SJSA1 (cell line): ENCODE results near the gene EHD1. TPM values are rescaled to one million over a fixed set of nuclear protein-coding genes. Genes with fewer than 3 reads are reported as not detected.

Experiments used
- DNase-seq, 2 experiments: peaks; one replicate each; pipeline ENCODE4 v3.0.0-alpha.2; 2015 to 2020; ENCODE audit warnings: low spot score in 2 of 2, low read depth in 1 of 2
- H3K27ac ChIP-seq: fragments of 250-450 bp; sonication (Bioruptor Pico); 2 replicates; pipeline ENCODE4 v1.5.1; 2020; ENCODE audit warnings: mild to moderate bottlenecking, moderate library complexity
- H3K27me3 ChIP-seq: fragments of 250-450 bp; sonication (Bioruptor Pico); replicated peaks from 2 replicates; pipeline ENCODE4 v1.5.1; 2020; ENCODE audit warnings: mild to moderate bottlenecking, moderate library complexity
- H3K36me3 ChIP-seq: fragments of 250-450 bp; sonication (Bioruptor Pico); 2 replicates; pipeline ENCODE4 v1.5.1; 2020; ENCODE audit warnings: mild to moderate bottlenecking
- H3K4me1 ChIP-seq: fragments of 250-450 bp; sonication (Bioruptor Pico); replicated peaks from 2 replicates; pipeline ENCODE4 v1.6.1; 2021; ENCODE audit warnings: mild to moderate bottlenecking
- H3K4me3 ChIP-seq: fragments of 250-450 bp; sonication (Bioruptor Pico); 2 replicates; pipeline ENCODE4 v1.5.1; 2020; ENCODE audit warnings: mild to moderate bottlenecking
- H3K9me3 ChIP-seq: fragments of 250-450 bp; sonication (Bioruptor Pico); replicated peaks from 2 replicates; pipeline ENCODE4 v1.5.1; 2020; ENCODE audit warnings: mild to moderate bottlenecking
- total RNA-seq: library from RNA; depleted of rRNA; stranded (reverse); fragments of >200 nt; shearing (Covaris generic); gene quantifications from 2 replicates; pipeline ENCODE4 v1.2.3, GENCODE V29; 2014

The EHD1 gene
- total RNA-seq, 1 experiment from 2014 or later, result 85.7 TPM

GRCh38 chr11:64879244-64879900 lies 951 bp upstream of the EHD1 start:
- no peak for DNase-seq
- H3K4me3 ChIP-seq, result peak overlapping the region; percentile 75
- 0 out of 2 replicates have a peak overlapping the region, but pooled peaks have one; percentile 11 for H3K27ac ChIP-seq
- H3K27me3 ChIP-seq, result no peaks in the 10 kb centered on the region
- no peaks in the 10 kb centered on the region for H3K9me3 ChIP-seq
- H3K4me1 ChIP-seq, result peaks cover 29% of the 10 kb centered on the region
- H3K36me3 ChIP-seq, result peaks cover 30% of the 10 kb centered on the region

- H3K27me3 ChIP-seq, result no peaks in the 10 kb centered on the region
- H3K4me3 ChIP-seq, result peak overlapping the region; percentile 75
- no peaks in the 10 kb centered on the region for H3K9me3 ChIP-seq
- H3K4me1 ChIP-seq, result peaks cover 29% of the 10 kb centered on the region
- peaks cover 40% of the 10 kb centered on the region for H3K36me3 ChIP-seq
- no peak for DNase-seq
- no peak overlapping the region for H3K27ac ChIP-seq
Measured at GRCh38 chr11:64878223-64878493, 263 bp downstream of the EHD1 start.

GRCh38 chr11:64877390-64878222 lies 815 bp downstream of the EHD1 start:
- DNase-seq, result no peak
- Histone ChIP-seq H3K27ac (peak overlapping the region; percentile 12), H3K36me3 (peaks cover 46% of the 10 kb centered on the region), H3K27me3 (no peaks in the 10 kb centered on the region), H3K4me1 (peaks cover 29% of the 10 kb centered on the region), H3K9me3 (no peaks in the 10 kb centered on the region), H3K4me3 (peak overlapping the region; percentile 75)

- DNase-seq, result peak; percentile 86 to 93
- no peaks in the 10 kb centered on the region for H3K27me3 ChIP-seq
Measured at GRCh38 chr11:64876835-64877341, 1.5 kb downstream of the EHD1 start.

GRCh38 chr11:64876229-64876750 lies 2.1 kb downstream of the EHD1 start:
- no peak for DNase-seq
- H3K27me3 ChIP-seq, result no peaks in the 10 kb centered on the region
- H3K4me3 ChIP-seq, result peak overlapping the region; percentile 75
- H3K9me3 ChIP-seq, result no peaks in the 10 kb centered on the region
- H3K36me3 ChIP-seq, result peaks cover 57% of the 10 kb centered on the region
- peak overlapping the region; percentile 20; the same call in 1 of the 2 replicates for H3K27ac ChIP-seq
- peaks cover 35% of the 10 kb centered on the region for H3K4me1 ChIP-seq

More at GRCh38 chr11:64876835-64877341, 1.5 kb downstream of the EHD1 start:
- Histone ChIP-seq H3K27ac (peak overlapping the region; percentile 20; the same call in 1 of the 2 replicates), H3K9me3 (no peaks in the 10 kb centered on the region), H3K36me3 (peaks cover 51% of the 10 kb centered on the region), H3K4me3 (peak overlapping the region; percentile 75), H3K4me1 (peaks cover 29% of the 10 kb centered on the region)

GRCh38 chr11:64875369-64876228 lies 2.8 kb downstream of the EHD1 start:
- Histone ChIP-seq H3K27ac (no peak overlapping the region), H3K36me3 (peaks cover 64% of the 10 kb centered on the region)
- no peak for DNase-seq

GRCh38 chr11:64874308-64875240 lies 3.8 kb downstream of the EHD1 start:
- Histone ChIP-seq H3K9me3 (no peaks in the 10 kb centered on the region), H3K27ac (no peak overlapping the region), H3K36me3 (peaks cover 74% of the 10 kb centered on the region), H3K4me3 (no peak overlapping the region), H3K27me3 (no peaks in the 10 kb centered on the region), H3K4me1 (peaks cover 52% of the 10 kb centered on the region)
- no peak for DNase-seq

More at GRCh38 chr11:64875369-64876228, 2.8 kb downstream of the EHD1 start:
- Histone ChIP-seq H3K27me3 (no peaks in the 10 kb centered on the region), H3K4me3 (no peak overlapping the region), H3K9me3 (no peaks in the 10 kb centered on the region), H3K4me1 (peaks cover 42% of the 10 kb centered on the region)

DNA sequence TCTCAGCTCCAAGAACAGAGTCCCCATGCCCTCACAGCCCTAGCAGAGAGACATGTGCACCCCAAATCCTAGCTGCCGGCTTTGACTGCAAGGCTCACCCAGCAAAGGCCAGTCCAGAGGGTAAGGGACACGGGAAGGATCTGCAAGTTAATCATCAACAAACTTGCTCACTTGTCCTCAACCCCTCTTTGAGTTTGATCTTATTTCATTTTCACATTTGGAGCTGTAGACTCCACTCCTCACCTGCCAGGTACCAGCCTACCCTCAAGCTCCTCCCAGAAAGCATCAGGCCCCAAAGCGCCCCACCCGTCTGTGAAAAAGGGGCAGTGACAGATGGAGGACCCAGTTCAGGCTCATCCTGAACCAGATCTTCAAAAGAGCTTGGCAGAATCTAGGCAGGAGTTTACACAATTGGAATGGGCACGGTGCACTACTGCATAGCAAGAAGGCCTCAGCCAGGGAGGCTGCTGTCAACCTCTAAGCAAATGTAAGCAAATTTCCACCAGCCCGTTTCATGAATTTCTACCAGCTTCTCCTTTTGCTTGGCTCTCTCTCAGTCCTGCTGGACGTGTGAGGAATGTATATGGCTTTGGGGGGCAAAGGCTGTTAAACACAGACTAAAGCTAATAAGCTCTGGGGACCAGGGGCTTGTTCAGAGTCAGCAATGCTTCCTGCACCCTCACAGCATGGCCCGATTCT lies 5.5 kb downstream of the EHD1 start:
- Histone ChIP-seq H3K27ac (no peak overlapping the region), H3K9me3 (no peaks in the 10 kb centered on the region), H3K36me3 (peaks cover 80% of the 10 kb centered on the region), H3K4me1 (peaks cover 62% of the 10 kb centered on the region), H3K27me3 (no peaks in the 10 kb centered on the region), H3K4me3 (no peak overlapping the region)
- DNase-seq, result no peak

DNA sequence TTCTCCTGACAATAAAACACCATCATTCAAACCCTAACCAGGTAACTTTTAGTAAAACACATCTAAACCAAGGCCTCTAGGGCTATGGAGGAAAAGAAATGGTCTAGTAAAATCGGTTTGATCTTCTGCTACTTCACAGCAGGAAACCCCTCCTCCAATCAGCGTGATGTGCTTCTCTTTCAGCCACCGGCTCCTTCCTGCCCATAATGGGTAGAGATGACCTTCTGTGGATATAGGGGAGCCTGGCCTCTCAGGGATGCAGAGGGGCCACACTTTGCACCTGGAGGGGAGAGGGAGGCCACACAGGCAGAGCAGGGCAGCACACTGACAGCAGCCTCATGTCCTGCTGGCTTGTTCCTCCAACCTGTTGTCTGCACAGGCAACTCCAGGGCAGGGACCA lies 6.9 kb downstream of the EHD1 start:
- H3K9me3 ChIP-seq, result no peaks in the 10 kb centered on the region
- H3K27ac ChIP-seq, result no peak overlapping the region
- peaks cover 86% of the 10 kb centered on the region for H3K36me3 ChIP-seq
- no peaks in the 10 kb centered on the region for H3K27me3 ChIP-seq
- no peak overlapping the region for H3K4me3 ChIP-seq
- no peak for DNase-seq
- H3K4me1 ChIP-seq, result peaks cover 55% of the 10 kb centered on the region

- DNase-seq, result no peak
- Histone ChIP-seq H3K27me3 (no peaks in the 10 kb centered on the region), H3K27ac (peak overlapping the region; percentile 47), H3K36me3 (peaks cover 84% of the 10 kb centered on the region), H3K4me3 (no peak overlapping the region), H3K4me1 (peaks cover 53% of the 10 kb centered on the region), H3K9me3 (no peaks in the 10 kb centered on the region)
Measured at GRCh38 chr11:64870893-64871466, 7.4 kb downstream of the EHD1 start.

GRCh38 chr11:64870176-64870892 lies 8.1 kb downstream of the EHD1 start:
- H3K27me3 ChIP-seq, result no peaks in the 10 kb centered on the region
- H3K4me3 ChIP-seq, result no peak overlapping the region
- peaks cover 53% of the 10 kb centered on the region for H3K4me1 ChIP-seq
- peak; percentile 46 to 79 for DNase-seq
- H3K36me3 ChIP-seq, result peaks cover 84% of the 10 kb centered on the region
- no peaks in the 10 kb centered on the region for H3K9me3 ChIP-seq
- H3K27ac ChIP-seq, result peak overlapping the region; percentile 47
